HepG2 (cell line): ENCODE data around the gene HNRNPA1L2. TPM values are rescaled to one million over a fixed set of nuclear protein-coding genes. Genes with fewer than 3 reads are reported as not detected.
A peak's percentile ranks its signal among the peaks of the same experiment; 100 is the strongest.

Source experiments
- BRD4 ChIP-seq: sonication (generic); formaldehyde crosslinking; IDR thresholded peaks from 2 replicates; pipeline ENCODE4 v1.4.0; 2020; ENCODE audit warnings: missing genetic modification reagents
- CBX1 ChIP-seq: IDR thresholded peaks from one replicate; pipeline ENCODE4 v1.6.1; 2016; ENCODE audit warnings: antibody characterized with exemption, low read depth
- ELF1 ChIP-seq: sonication (generic); formaldehyde crosslinking; IDR thresholded peaks from 2 replicates; pipeline ENCODE4 v1.4.0; 2020; ENCODE audit warnings: missing genetic modification reagents
- KDM3A ChIP-seq: IDR thresholded peaks from 2 replicates; pipeline ENCODE4 v1.6.1; 2018; ENCODE audit warnings: low read depth, missing compliant biosample characterization
- KLF12 ChIP-seq: sonication (generic); formaldehyde crosslinking; IDR thresholded peaks from 2 replicates; pipeline ENCODE4 v1.4.0; 2020; ENCODE audit warnings: missing genetic modification reagents, borderline replicate concordance
- RBFOX2 ChIP-seq: fragments of 200-400 bp; formaldehyde crosslinking; IDR thresholded peaks from 2 replicates; pipeline ENCODE4 v1.6.1; 2017; ENCODE audit warnings: low read depth, mild to moderate bottlenecking, low read length
- RORA ChIP-seq: sonication (generic); formaldehyde crosslinking; IDR thresholded peaks from 2 replicates; pipeline ENCODE4 v1.5.0; 2020; ENCODE audit warnings: mild to moderate bottlenecking, missing genetic modification reagents, moderate library complexity
- SOX5 ChIP-seq: IDR thresholded peaks from 2 replicates; pipeline ENCODE4 v1.6.1; 2016; ENCODE audit warnings: borderline replicate concordance
- U2AF2 ChIP-seq: fragments of 200-400 bp; formaldehyde crosslinking; IDR thresholded peaks from 2 replicates; pipeline ENCODE4 v1.6.1; 2017; ENCODE audit warnings: low read depth, mild to moderate bottlenecking, low read length
- ZBTB7B ChIP-seq: sonication (generic); formaldehyde crosslinking; IDR thresholded peaks from 2 replicates; pipeline ENCODE4 v1.4.0; 2020; ENCODE audit warnings: missing genetic modification reagents
- ZC3H13 ChIP-seq: sonication (generic); formaldehyde crosslinking; IDR thresholded peaks from 2 replicates; pipeline ENCODE4 v1.8.1; 2023; ENCODE audit warnings: mild to moderate bottlenecking, missing genetic modification reagents, moderate library complexity
- ZNF317 ChIP-seq: sonication (generic); formaldehyde crosslinking; IDR thresholded peaks from 2 replicates; pipeline ENCODE4 v1.5.0; 2020; ENCODE audit warnings: mild to moderate bottlenecking, missing genetic modification reagents
- ZNF652 ChIP-seq: IDR thresholded peaks from 2 replicates; pipeline ENCODE4 v1.6.1; 2016; ENCODE audit warnings: low read depth, borderline replicate concordance
- polyA plus RNA-seq, 8 experiments: library from polyadenylated mRNA; depleted of rRNA in 3 of 8; stranded (reverse) in 7 of 8; unstranded in 1 of 8; fragments of >200 nt; fragmentation: Illumina TruSeq in 4 of 8; extraction: Trizol in 4 of 8; gene quantifications; 2 replicates each; pipeline versions ENCODE4 v1.2.1 to v1.2.3, GENCODE V29; 2011 to 2016; ENCODE audit warnings: low read depth in 4 of 8, missing spikeins in 1 of 8, mixed read lengths in 1 of 8; ENCODE audit not compliant: insufficient read depth in 1 of 8
- total RNA-seq, 5 experiments: library from RNA; depleted of rRNA; stranded (reverse); fragments of >200 nt; fragmentation: Illumina TruSeq; extraction: Trizol; gene quantifications; 2 replicates each; pipeline ENCODE4 v1.2.3, GENCODE V29; 2016; ENCODE audit warnings: low read depth in 1 of 5
- TF ChIP-seq, protein P1 (sequence below): sonication (generic); formaldehyde crosslinking; IDR thresholded peaks from 2 replicates; pipeline ENCODE4 v1.5.0; 2020; ENCODE audit warnings: mild to moderate bottlenecking, missing genetic modification reagents, moderate library complexity
- TF ChIP-seq, protein P2 (sequence below): sonication (generic); formaldehyde crosslinking; IDR thresholded peaks from 2 replicates; pipeline ENCODE4 v1.8.0; 2022; ENCODE audit warnings: missing genetic modification reagents, mild to moderate bottlenecking, borderline replicate concordance
- TF ChIP-seq, protein P3 (sequence below): sonication (generic); formaldehyde crosslinking; IDR thresholded peaks from 2 replicates; pipeline ENCODE4 v1.5.0; 2020; ENCODE audit warnings: mild to moderate bottlenecking, missing genetic modification reagents, borderline replicate concordance
- TF ChIP-seq, protein P4 (sequence below): sonication (generic); formaldehyde crosslinking; IDR thresholded peaks from 2 replicates; pipeline ENCODE4 v1.4.0; 2020; ENCODE audit warnings: missing genetic modification reagents

The HNRNPA1L2 gene
- total and polyA plus RNA-seq, 2 of the 13 experiments (the other 11 are each of a cell fraction or from before 2014, with no cell fraction given): 3.6 to 7.1 TPM

DNA sequence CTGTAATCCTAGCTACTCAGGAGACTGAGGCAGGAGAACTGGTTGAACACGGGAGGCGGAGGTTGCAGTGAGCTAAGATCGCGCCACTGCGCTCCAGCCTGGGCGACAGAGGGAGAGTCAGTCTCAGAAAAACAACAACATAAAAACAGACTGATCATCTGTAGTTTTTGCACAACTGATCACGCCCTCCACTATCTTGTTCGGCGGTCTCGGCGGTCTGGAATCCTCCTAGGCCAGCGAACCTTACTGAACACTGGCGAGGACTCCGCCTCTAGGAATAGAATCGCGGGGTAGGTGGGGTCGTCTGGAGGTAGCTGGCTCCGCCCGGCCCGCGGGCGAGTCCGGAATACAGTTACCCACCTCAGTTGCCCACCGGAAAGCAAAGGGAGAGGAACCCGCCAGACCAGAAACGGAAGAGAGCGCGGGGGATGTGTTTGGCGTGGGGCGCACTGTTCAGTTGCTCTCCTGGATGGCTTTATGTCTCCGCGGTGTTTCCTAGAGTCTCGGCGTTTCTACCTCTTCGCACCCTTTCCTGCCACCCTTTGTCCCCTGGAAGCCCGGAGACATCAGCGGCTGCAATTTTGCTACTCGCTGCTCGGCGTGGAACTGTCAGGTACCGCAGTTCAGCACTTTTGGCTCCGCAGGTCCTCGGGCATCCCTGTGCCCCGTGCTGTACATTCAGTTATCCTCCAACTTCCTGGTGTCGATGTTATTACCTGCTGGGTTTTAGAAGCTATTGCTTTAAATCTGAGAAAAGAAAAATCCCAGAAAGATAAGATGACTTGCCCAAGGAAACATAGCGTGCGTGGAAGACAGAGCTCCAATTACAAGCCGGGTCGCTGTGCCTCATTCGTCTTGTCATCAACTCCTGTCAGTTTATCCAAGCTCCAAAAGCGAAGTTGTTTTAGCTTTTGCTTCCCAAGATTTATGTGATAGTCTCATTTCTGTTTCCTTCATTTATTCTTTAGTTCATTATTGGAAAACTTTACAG is 24.9 kb upstream of the HNRNPA1L2 start (continued):
- TF ChIP-seq, protein P1, sequence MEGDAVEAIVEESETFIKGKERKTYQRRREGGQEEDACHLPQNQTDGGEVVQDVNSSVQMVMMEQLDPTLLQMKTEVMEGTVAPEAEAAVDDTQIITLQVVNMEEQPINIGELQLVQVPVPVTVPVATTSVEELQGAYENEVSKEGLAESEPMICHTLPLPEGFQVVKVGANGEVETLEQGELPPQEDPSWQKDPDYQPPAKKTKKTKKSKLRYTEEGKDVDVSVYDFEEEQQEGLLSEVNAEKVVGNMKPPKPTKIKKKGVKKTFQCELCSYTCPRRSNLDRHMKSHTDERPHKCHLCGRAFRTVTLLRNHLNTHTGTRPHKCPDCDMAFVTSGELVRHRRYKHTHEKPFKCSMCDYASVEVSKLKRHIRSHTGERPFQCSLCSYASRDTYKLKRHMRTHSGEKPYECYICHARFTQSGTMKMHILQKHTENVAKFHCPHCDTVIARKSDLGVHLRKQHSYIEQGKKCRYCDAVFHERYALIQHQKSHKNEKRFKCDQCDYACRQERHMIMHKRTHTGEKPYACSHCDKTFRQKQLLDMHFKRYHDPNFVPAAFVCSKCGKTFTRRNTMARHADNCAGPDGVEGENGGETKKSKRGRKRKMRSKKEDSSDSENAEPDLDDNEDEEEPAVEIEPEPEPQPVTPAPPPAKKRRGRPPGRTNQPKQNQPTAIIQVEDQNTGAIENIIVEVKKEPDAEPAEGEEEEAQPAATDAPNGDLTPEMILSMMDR (CRISPR knock-in tag): no peak
- peak; percentile 48; the same call in 1 of the 2 replicates for TF ChIP-seq ZNF652
- TF ChIP-seq ZBTB7B: peak; percentile 83
- TF ChIP-seq, protein P2, sequence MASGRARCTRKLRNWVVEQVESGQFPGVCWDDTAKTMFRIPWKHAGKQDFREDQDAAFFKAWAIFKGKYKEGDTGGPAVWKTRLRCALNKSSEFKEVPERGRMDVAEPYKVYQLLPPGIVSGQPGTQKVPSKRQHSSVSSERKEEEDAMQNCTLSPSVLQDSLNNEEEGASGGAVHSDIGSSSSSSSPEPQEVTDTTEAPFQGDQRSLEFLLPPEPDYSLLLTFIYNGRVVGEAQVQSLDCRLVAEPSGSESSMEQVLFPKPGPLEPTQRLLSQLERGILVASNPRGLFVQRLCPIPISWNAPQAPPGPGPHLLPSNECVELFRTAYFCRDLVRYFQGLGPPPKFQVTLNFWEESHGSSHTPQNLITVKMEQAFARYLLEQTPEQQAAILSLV (CRISPR knock-in tag): 0 out of 2 replicates have a peak, but pooled peaks have one; percentile 70
- TF ChIP-seq, protein P3, sequence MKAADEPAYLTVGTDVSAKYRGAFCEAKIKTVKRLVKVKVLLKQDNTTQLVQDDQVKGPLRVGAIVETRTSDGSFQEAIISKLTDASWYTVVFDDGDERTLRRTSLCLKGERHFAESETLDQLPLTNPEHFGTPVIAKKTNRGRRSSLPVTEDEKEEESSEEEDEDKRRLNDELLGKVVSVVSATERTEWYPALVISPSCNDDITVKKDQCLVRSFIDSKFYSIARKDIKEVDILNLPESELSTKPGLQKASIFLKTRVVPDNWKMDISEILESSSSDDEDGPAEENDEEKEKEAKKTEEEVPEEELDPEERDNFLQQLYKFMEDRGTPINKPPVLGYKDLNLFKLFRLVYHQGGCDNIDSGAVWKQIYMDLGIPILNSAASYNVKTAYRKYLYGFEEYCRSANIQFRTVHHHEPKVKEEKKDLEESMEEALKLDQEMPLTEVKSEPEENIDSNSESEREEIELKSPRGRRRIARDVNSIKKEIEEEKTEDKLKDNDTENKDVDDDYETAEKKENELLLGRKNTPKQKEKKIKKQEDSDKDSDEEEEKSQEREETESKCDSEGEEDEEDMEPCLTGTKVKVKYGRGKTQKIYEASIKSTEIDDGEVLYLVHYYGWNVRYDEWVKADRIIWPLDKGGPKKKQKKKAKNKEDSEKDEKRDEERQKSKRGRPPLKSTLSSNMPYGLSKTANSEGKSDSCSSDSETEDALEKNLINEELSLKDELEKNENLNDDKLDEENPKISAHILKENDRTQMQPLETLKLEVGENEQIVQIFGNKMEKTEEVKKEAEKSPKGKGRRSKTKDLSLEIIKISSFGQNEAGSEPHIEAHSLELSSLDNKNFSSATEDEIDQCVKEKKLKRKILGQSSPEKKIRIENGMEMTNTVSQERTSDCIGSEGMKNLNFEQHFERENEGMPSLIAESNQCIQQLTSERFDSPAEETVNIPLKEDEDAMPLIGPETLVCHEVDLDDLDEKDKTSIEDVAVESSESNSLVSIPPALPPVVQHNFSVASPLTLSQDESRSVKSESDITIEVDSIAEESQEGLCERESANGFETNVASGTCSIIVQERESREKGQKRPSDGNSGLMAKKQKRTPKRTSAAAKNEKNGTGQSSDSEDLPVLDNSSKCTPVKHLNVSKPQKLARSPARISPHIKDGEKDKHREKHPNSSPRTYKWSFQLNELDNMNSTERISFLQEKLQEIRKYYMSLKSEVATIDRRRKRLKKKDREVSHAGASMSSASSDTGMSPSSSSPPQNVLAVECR (CRISPR knock-in tag): peak; percentile 95
- TF ChIP-seq SOX5 (CRISPR knock-in tag): 0 out of 2 replicates have a peak, but pooled peaks have one; percentile 26
- TF ChIP-seq CBX1: peak; percentile 55
- 0 out of 2 replicates have a peak, but pooled peaks have one; percentile 45 for TF ChIP-seq KDM3A
- peak; percentile 65; the same call in 1 of the 2 replicates for TF ChIP-seq RBFOX2
- TF ChIP-seq ZC3H13 (CRISPR knock-in tag): peak; percentile 53; the same call in 1 of the 2 replicates
- no peak for TF ChIP-seq U2AF2
- TF ChIP-seq KLF12: peak; percentile 78; the same call in 1 of the 2 replicates
- TF ChIP-seq, protein P4, sequence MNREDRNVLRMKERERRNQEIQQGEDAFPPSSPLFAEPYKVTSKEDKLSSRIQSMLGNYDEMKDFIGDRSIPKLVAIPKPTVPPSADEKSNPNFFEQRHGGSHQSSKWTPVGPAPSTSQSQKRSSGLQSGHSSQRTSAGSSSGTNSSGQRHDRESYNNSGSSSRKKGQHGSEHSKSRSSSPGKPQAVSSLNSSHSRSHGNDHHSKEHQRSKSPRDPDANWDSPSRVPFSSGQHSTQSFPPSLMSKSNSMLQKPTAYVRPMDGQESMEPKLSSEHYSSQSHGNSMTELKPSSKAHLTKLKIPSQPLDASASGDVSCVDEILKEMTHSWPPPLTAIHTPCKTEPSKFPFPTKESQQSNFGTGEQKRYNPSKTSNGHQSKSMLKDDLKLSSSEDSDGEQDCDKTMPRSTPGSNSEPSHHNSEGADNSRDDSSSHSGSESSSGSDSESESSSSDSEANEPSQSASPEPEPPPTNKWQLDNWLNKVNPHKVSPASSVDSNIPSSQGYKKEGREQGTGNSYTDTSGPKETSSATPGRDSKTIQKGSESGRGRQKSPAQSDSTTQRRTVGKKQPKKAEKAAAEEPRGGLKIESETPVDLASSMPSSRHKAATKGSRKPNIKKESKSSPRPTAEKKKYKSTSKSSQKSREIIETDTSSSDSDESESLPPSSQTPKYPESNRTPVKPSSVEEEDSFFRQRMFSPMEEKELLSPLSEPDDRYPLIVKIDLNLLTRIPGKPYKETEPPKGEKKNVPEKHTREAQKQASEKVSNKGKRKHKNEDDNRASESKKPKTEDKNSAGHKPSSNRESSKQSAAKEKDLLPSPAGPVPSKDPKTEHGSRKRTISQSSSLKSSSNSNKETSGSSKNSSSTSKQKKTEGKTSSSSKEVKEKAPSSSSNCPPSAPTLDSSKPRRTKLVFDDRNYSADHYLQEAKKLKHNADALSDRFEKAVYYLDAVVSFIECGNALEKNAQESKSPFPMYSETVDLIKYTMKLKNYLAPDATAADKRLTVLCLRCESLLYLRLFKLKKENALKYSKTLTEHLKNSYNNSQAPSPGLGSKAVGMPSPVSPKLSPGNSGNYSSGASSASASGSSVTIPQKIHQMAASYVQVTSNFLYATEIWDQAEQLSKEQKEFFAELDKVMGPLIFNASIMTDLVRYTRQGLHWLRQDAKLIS (CRISPR knock-in tag): no peak
- TF ChIP-seq ZNF317 (CRISPR knock-in tag): peak; percentile 58; the same call in 1 of the 2 replicates
- 0 out of 2 replicates have a peak, but pooled peaks have one; percentile 55 for TF ChIP-seq RORA (CRISPR knock-in tag)
- TF ChIP-seq ELF1: peak; percentile 82
- TF ChIP-seq BRD4 (CRISPR knock-in tag): peak; percentile 32; the same call in 1 of the 2 replicates
